Stimulated activated naive CD8-positive, alpha-beta T cell treated with anti-CD3 and anti-CD28 coated beads, Interleukin-15, amount 100 ng/mL, for 72 hours (primary cell): Measurements from ENCODE around the gene HPSE2.
A peak's percentile ranks its signal among the peaks of the same experiment; 100 is the strongest.
"Not testable (repeated sequence)": the region's sequence is repeated elsewhere in the genome, so short reads cannot be mapped to it uniquely, and the experiment has no call there.

Experiments used
- ATAC-seq: fragments of 150-1000 bp; cut with Tn5 transposase; 2 replicates; pipeline ENCODE4 v1.10.0; 2021; ENCODE audit warnings: mild to moderate bottlenecking, moderate library complexity
- DNase-seq, 2 donors: peaks; one replicate each; pipeline ENCODE4 v3.0.0; 2021 to 2022
- H3K27ac Mint-ChIP-seq, 2 donors: one replicate each; pipeline ENCODE4 v1.8.0; 2022; ENCODE audit warnings: mild to moderate bottlenecking in 2 of 2, mixed read lengths in 2 of 2, moderate library complexity in 2 of 2
- H3K27me3 Mint-ChIP-seq: one replicate; pipeline ENCODE4 v1.8.0; 2022; ENCODE audit warnings: mixed read lengths
- H3K4me1 Mint-ChIP-seq: one replicate; pipeline ENCODE4 v1.8.0; 2022; ENCODE audit warnings: mild to moderate bottlenecking, mixed read lengths
- H3K4me3 Mint-ChIP-seq, 2 donors: one replicate each; pipeline ENCODE4 v1.8.0; 2022; ENCODE audit warnings: mild to moderate bottlenecking in 2 of 2, mixed read lengths in 2 of 2, moderate library complexity in 1 of 2
- H3K9me3 Mint-ChIP-seq, 2 donors: one replicate each; pipeline ENCODE4 v1.8.0; 2022; ENCODE audit warnings: mixed read lengths in 2 of 2

Gene HPSE2

GRCh38 chr10:99224766-99225165, 10.9 kb downstream of the HPSE2 start:
- Mint-ChIP-seq H3K4me1 (no peaks in the 10 kb centered on the region), H3K27me3 (peaks cover 60% of the 10 kb centered on the region), H3K27ac (no peak overlapping the region), H3K4me3 (no peak overlapping the region), H3K9me3 (no peaks in the 10 kb centered on the region)
- DNase-seq = no peak
- no peak for ATAC-seq

- ATAC-seq = no peak
- no peak for DNase-seq
- no peaks in the 10 kb centered on the region for H3K27me3 Mint-ChIP-seq
- H3K9me3 Mint-ChIP-seq = no peaks in the 10 kb centered on the region
- H3K4me3 Mint-ChIP-seq = no peak overlapping the region
- H3K27ac Mint-ChIP-seq = no peak overlapping the region
- H3K4me1 Mint-ChIP-seq = no peaks in the 10 kb centered on the region
Observed at GRCh38 chr10:99207340-99207739, 28.3 kb downstream of the HPSE2 start.

- H3K9me3 Mint-ChIP-seq = no peaks in the 10 kb centered on the region
- H3K27ac Mint-ChIP-seq = no peak overlapping the region
- H3K27me3 Mint-ChIP-seq = no peaks in the 10 kb centered on the region
- H3K4me1 Mint-ChIP-seq = no peaks in the 10 kb centered on the region
- DNase-seq (no peak), ATAC-seq (no peak)
- no peak overlapping the region for H3K4me3 Mint-ChIP-seq
Observed at GRCh38 chr10:99203310-99203709, 32.3 kb downstream of the HPSE2 start.

- DNase-seq = no peak
- Mint-ChIP-seq H3K4me1 (no peaks in the 10 kb centered on the region), H3K27ac (no peak overlapping the region), H3K27me3 (peaks cover 9% of the 10 kb centered on the region), H3K9me3 (no peaks in the 10 kb centered on the region), H3K4me3 (no peak overlapping the region)
- ATAC-seq = no peak
Observed at GRCh38 chr10:99172950-99173349, 62.7 kb downstream of the HPSE2 start.

- Mint-ChIP-seq H3K4me1 (no peaks in the 10 kb centered on the region), H3K27me3 (peaks cover 9% of the 10 kb centered on the region), H3K4me3 (no peak overlapping the region), H3K9me3 (no peaks in the 10 kb centered on the region), H3K27ac (no peak overlapping the region)
- DNase-seq (no peak), ATAC-seq (no peak)
Observed at GRCh38 chr10:99172128-99172738, 63.4 kb downstream of the HPSE2 start.

- H3K27me3 Mint-ChIP-seq = no peaks in the 10 kb centered on the region
- H3K27ac Mint-ChIP-seq = no peak overlapping the region
- no peaks in the 10 kb centered on the region for H3K9me3 Mint-ChIP-seq
- no peak for ATAC-seq
- DNase-seq = no peak
- H3K4me1 Mint-ChIP-seq = no peaks in the 10 kb centered on the region
- no peak overlapping the region for H3K4me3 Mint-ChIP-seq
Observed at GRCh38 chr10:99170116-99170675, 65.5 kb downstream of the HPSE2 start.

GRCh38 chr10:99161165-99161564, 74.5 kb downstream of the HPSE2 start:
- no peak for DNase-seq
- Mint-ChIP-seq H3K27me3 (no peaks in the 10 kb centered on the region), H3K4me3 (no peak overlapping the region), H3K27ac (no peak overlapping the region), H3K9me3 (no peaks in the 10 kb centered on the region), H3K4me1 (no peaks in the 10 kb centered on the region)
- no peak for ATAC-seq

- no peaks in the 10 kb centered on the region for H3K27me3 Mint-ChIP-seq
- no peaks in the 10 kb centered on the region for H3K4me1 Mint-ChIP-seq
- no peaks in the 10 kb centered on the region for H3K9me3 Mint-ChIP-seq
- H3K4me3 Mint-ChIP-seq = no peak overlapping the region
- no peak overlapping the region for H3K27ac Mint-ChIP-seq
- DNase-seq (no peak), ATAC-seq (no peak)
Observed at GRCh38 chr10:99143651-99144050, 92.0 kb downstream of the HPSE2 start.

GRCh38 chr10:99143011-99143410, 92.6 kb downstream of the HPSE2 start:
- no peak overlapping the region for H3K27ac Mint-ChIP-seq
- ATAC-seq (no peak), DNase-seq (no peak)
- H3K4me3 Mint-ChIP-seq = no peak overlapping the region
- H3K4me1 Mint-ChIP-seq = no peaks in the 10 kb centered on the region
- no peaks in the 10 kb centered on the region for H3K27me3 Mint-ChIP-seq
- no peaks in the 10 kb centered on the region for H3K9me3 Mint-ChIP-seq

GRCh38 chr10:99132897-99133296, 102.8 kb downstream of the HPSE2 start:
- DNase-seq, H3K4me3 Mint-ChIP-seq, H3K27me3 Mint-ChIP-seq, H3K4me1 Mint-ChIP-seq, ATAC-seq, H3K9me3 Mint-ChIP-seq, H3K27ac Mint-ChIP-seq: not testable (repeated sequence)

GRCh38 chr10:99125879-99126278, 109.8 kb downstream of the HPSE2 start:
- H3K9me3 Mint-ChIP-seq = peaks cover 0 to 32% of the 10 kb centered on the region in 2 donors
- no peaks in the 10 kb centered on the region for H3K27me3 Mint-ChIP-seq
- H3K4me1 Mint-ChIP-seq = no peaks in the 10 kb centered on the region
- no peak overlapping the region for H3K4me3 Mint-ChIP-seq
- peak overlapping the region in 1 of 2 donors; percentile 83 for H3K27ac Mint-ChIP-seq
- ATAC-seq (no peak), DNase-seq (no peak)

GRCh38 chr10:99124376-99124775, 111.3 kb downstream of the HPSE2 start:
- Mint-ChIP-seq H3K4me1 (no peaks in the 10 kb centered on the region), H3K9me3 (peaks cover 0 to 32% of the 10 kb centered on the region in 2 donors), H3K27ac (no peak overlapping the region), H3K27me3 (no peaks in the 10 kb centered on the region), H3K4me3 (no peak overlapping the region)
- ATAC-seq (no peak), DNase-seq (no peak)

- Mint-ChIP-seq H3K27me3 (no peaks in the 10 kb centered on the region), H3K9me3 (peaks cover 0 to 32% of the 10 kb centered on the region in 2 donors)
- ATAC-seq = no peak
Observed at GRCh38 chr10:99123851-99124250, 111.8 kb downstream of the HPSE2 start.

GRCh38 chr10:99123336-99123735, 112.3 kb downstream of the HPSE2 start:
- Mint-ChIP-seq H3K4me1 (no peaks in the 10 kb centered on the region), H3K27me3 (no peaks in the 10 kb centered on the region), H3K27ac (no peak overlapping the region), H3K9me3 (peaks cover 0 to 27% of the 10 kb centered on the region in 2 donors), H3K4me3 (no peak overlapping the region)
- ATAC-seq (no peak), DNase-seq (no peak)

More at GRCh38 chr10:99123851-99124250, 111.8 kb downstream of the HPSE2 start:
- no peaks in the 10 kb centered on the region for H3K4me1 Mint-ChIP-seq
- no peak overlapping the region for H3K27ac Mint-ChIP-seq
- no peak for DNase-seq
- H3K4me3 Mint-ChIP-seq = no peak overlapping the region

GRCh38 chr10:99119258-99119748, 116.3 kb downstream of the HPSE2 start:
- Mint-ChIP-seq H3K4me1 (no peaks in the 10 kb centered on the region), H3K4me3 (no peak overlapping the region), H3K27ac (no peak overlapping the region), H3K9me3 (peaks cover 0 to 4% of the 10 kb centered on the region in 2 donors), H3K27me3 (peaks cover 7% of the 10 kb centered on the region)
- ATAC-seq (no peak), DNase-seq (no peak)

- Mint-ChIP-seq H3K4me1 (no peaks in the 10 kb centered on the region), H3K4me3 (no peak overlapping the region), H3K27ac (no peak overlapping the region), H3K9me3 (peaks cover 0 to 4% of the 10 kb centered on the region in 2 donors), H3K27me3 (peaks cover 11% of the 10 kb centered on the region)
- ATAC-seq (no peak), DNase-seq (no peak)
Observed at GRCh38 chr10:99115703-99116102, 119.9 kb downstream of the HPSE2 start.

GRCh38 chr10:99085358-99085757, 150.3 kb downstream of the HPSE2 start:
- peaks cover 0 to 4% of the 10 kb centered on the region in 2 donors for H3K9me3 Mint-ChIP-seq
- no peaks in the 10 kb centered on the region for H3K27me3 Mint-ChIP-seq
- DNase-seq (no peak), ATAC-seq (no peak)
- H3K4me3 Mint-ChIP-seq = no peak overlapping the region
- no peaks in the 10 kb centered on the region for H3K4me1 Mint-ChIP-seq
- no peak overlapping the region for H3K27ac Mint-ChIP-seq
